Measurements from ENCODE around the gene GGTA1. TPM values are rescaled to one million over a fixed set of nuclear protein-coding genes. Genes with fewer than 3 reads are reported as not detected.
"Not testable (repeated sequence)": the region's sequence is repeated elsewhere in the genome, so short reads cannot be mapped to it uniquely, and the experiment has no call there.

GGTA1 gene
- total RNA-seq, 4 donors from 2014 or later, result 1.9 to 37.8 (median 3.5) TPM; not detected in 1

DNA sequence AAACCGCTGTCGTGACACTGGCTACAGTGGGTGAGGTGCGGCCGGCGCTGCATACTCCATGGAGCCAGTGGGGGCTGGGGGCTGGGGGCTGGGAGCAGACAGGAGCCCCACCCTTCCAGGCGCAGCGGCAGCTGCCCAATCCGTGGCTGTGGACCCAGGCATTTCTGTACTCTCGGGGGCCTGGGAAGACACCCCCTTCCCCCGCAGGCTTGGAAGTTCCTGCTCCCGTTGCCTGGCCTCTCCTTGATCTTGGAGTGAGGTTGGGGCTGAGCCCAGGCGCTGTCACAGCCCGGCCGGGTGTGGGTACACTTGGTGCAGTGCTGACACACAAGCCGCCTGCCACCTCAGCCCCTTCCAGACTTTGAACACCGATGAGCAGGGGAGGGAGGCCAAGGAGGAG, 27.7 kb upstream of the GGTA1 start:
- intact Hi-C loops (cut with DNase I; ENCODE audit: low total_unique reads), result no loop called here
- 76% methylated on average over 16 of the region's 16 CpGs; no CpG with 5 or more reads in 1 of the 2 donors for WGBS, 2 donors (ENCODE audit: low coverage in 1 of 2)
- Histone ChIP-seq H3K36me3 (no peaks in the 10 kb centered on the region), H3K4me1 (peaks cover 0 to 8% (median 7%) of the 10 kb centered on the region in 4 donors), H3K4me3 (no peak overlapping the region), H3K27me3 (no peaks in the 10 kb centered on the region), H3K9me3 (no peaks in the 10 kb centered on the region), H3K27ac (no peak overlapping the region)
- no peak for DNase-seq
- in situ Hi-C loops (cut with MboI; ENCODE audit: low pct_ligation_motif_present in 1 of 4, low pct_unique_long_range_greater_than_20kb in 1 of 4, low sequenced_read_pairs in 3 of 4), result no loop called here
- TF ChIP-seq, protein P1, sequence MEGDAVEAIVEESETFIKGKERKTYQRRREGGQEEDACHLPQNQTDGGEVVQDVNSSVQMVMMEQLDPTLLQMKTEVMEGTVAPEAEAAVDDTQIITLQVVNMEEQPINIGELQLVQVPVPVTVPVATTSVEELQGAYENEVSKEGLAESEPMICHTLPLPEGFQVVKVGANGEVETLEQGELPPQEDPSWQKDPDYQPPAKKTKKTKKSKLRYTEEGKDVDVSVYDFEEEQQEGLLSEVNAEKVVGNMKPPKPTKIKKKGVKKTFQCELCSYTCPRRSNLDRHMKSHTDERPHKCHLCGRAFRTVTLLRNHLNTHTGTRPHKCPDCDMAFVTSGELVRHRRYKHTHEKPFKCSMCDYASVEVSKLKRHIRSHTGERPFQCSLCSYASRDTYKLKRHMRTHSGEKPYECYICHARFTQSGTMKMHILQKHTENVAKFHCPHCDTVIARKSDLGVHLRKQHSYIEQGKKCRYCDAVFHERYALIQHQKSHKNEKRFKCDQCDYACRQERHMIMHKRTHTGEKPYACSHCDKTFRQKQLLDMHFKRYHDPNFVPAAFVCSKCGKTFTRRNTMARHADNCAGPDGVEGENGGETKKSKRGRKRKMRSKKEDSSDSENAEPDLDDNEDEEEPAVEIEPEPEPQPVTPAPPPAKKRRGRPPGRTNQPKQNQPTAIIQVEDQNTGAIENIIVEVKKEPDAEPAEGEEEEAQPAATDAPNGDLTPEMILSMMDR (IDR thresholded peaks at IDR 0.05), result no peak
- TF ChIP-seq POLR2A (IDR thresholded peaks at IDR 0.05) (no peak), POLR2AphosphoS5 (IDR thresholded peaks at IDR 0.05) (no peak), EP300 (IDR thresholded peaks at IDR 0.05; ENCODE audit: low read depth) (no peak)

DNA sequence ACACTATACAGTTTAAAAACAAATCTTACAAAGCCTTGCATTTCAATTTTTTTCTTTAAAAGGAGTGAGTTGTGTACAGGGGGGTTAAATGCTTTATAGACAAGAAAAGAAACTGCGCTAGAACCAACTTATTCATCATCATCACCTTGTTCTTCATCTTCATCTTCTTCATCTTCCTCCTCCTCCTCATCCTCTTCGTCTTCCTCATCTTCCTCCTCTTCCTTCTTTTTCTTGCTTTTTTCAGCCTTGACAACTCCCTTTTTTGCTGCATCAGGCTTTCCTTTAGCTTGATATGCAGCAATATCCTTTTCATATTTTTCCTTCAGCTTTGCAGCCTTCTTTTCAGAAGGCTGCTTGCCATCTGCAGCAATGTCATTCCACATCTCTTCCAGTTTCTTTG, 20.0 kb upstream of the GGTA1 start:
- H3K4me3 ChIP-seq; H3K4me1 ChIP-seq; DNase-seq; H3K36me3 ChIP-seq; H3K27ac ChIP-seq; H3K27me3 ChIP-seq; intact Hi-C loops (cut with DNase I; ENCODE audit: low total_unique reads); H3K9me3 ChIP-seq; in situ Hi-C loops (cut with MboI; ENCODE audit: low pct_ligation_motif_present in 1 of 4, low pct_unique_long_range_greater_than_20kb in 1 of 4, low sequenced_read_pairs in 3 of 4): not testable (repeated sequence)
- WGBS, 2 donors (ENCODE audit: low coverage in 1 of 2), result 85% methylated on average over 2 of the region's 2 CpGs; no CpG with 5 or more reads in 1 of the 2 donors

DNA sequence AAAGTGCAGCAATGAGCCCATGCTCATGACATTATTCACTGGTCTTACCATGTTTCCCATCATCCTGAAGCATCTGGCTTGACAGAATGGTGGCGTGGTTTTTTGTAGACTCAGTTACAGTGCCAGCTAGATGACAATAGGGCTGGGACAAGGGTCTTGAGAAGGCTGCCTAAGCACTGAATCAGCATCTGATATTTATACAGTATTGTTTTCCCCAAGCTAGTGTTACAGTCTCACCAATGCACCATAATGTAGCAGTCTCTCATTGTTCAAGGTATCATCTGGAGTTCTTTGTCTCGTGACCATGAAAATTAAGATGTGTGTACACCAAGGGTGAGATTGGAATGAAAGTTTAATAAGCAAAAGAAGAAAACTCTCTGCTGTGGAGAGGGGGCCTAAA, 19.0 kb upstream of the GGTA1 start:
- intact Hi-C loops (cut with DNase I; ENCODE audit: low total_unique reads), result no loop called here
- H3K4me1 ChIP-seq, result no peaks in the 10 kb centered on the region
- TF ChIP-seq POLR2A (IDR thresholded peaks at IDR 0.05) (no peak), POLR2AphosphoS5 (IDR thresholded peaks at IDR 0.05) (no peak), EP300 (IDR thresholded peaks at IDR 0.05; ENCODE audit: low read depth) (no peak)
- TF ChIP-seq, protein P1 (IDR thresholded peaks at IDR 0.05), result no peak
- 87% methylated on average over 2 of the region's 2 CpGs; no CpG with 5 or more reads in 1 of the 2 donors for WGBS, 2 donors (ENCODE audit: low coverage in 1 of 2)
- in situ Hi-C loops (cut with MboI; ENCODE audit: low pct_ligation_motif_present in 1 of 4, low pct_unique_long_range_greater_than_20kb in 1 of 4, low sequenced_read_pairs in 3 of 4), result no loop called here
- DNase-seq, result no peak
- H3K4me3 ChIP-seq, result no peak overlapping the region
- H3K27me3 ChIP-seq, result no peaks in the 10 kb centered on the region
- no peaks in the 10 kb centered on the region for H3K9me3 ChIP-seq
- H3K27ac ChIP-seq, result no peak overlapping the region
- H3K36me3 ChIP-seq, result no peaks in the 10 kb centered on the region

DNA sequence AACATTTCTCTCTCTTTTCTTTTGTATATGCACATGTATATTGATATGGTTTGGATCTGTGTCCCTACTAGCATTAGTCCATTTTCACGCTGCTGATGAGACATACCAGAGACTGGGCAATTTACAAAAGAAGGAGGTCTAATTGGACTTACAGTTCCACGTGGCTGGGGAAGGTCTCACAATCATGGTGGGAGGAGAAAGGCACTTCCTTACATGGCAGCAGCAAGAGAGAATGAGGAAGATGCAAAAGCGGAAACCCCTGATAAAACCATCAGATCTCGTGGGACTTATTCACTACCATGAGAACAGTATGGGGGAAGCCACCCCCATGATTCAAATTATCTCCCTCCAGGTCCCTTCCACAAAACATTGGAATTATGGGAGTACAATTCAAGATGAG, 13.5 kb upstream of the GGTA1 start:
- intact Hi-C loops (cut with DNase I; ENCODE audit: low total_unique reads); H3K4me3 ChIP-seq; H3K4me1 ChIP-seq; H3K36me3 ChIP-seq; in situ Hi-C loops (cut with MboI; ENCODE audit: low pct_ligation_motif_present in 1 of 4, low pct_unique_long_range_greater_than_20kb in 1 of 4, low sequenced_read_pairs in 3 of 4); DNase-seq; H3K9me3 ChIP-seq; H3K27me3 ChIP-seq; H3K27ac ChIP-seq: not testable (repeated sequence)
- 81 to 100% methylated on average over 1 to 4 of the region's 4 CpGs for WGBS, 2 donors (ENCODE audit: low coverage in 1 of 2)

DNA sequence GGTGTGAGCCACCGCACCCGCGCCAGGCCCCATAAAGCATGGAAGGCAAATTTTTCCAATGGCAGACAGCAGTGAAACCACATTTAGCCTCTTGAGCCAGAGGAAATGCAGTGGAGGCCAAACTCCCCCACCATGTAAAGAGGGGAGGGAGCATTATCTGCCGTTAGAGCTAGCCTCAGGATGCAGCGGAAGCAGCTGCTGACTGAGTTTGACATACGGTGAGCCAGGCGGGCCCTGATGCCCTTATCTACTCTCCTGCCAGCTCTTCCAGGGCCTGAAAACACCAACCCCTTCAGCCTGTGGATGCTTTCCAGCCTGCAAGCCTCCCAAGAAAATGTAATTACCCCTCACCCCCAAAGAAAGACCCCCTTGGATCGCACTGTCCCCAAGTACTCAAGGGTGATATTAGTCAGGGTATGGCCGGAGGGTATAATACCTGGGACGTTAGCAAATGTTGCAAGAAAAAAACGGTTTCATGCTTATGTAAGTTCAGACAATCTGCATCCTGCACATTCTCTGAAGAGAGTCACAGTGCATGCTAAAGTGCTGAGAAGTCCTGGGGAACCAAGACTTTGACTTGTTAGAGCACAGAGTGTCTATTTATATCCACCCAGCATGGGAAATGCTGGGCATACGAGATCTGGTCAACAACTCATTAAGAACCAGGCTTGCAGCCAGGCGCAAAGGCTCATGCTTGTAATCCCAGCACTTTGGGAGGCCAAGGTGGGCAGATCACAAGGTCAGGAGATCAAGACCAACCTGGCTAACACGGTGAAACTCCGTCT, 11.3 kb upstream of the GGTA1 start:
- in situ Hi-C loops (cut with MboI; ENCODE audit: low pct_ligation_motif_present in 1 of 4, low pct_unique_long_range_greater_than_20kb in 1 of 4, low sequenced_read_pairs in 3 of 4), result no loop called here
- H3K4me1 ChIP-seq, result no peaks in the 10 kb centered on the region

More for the DNA sequence above, 11.3 kb upstream of the GGTA1 start:
- TF ChIP-seq POLR2A (IDR thresholded peaks at IDR 0.05) (no peak), POLR2AphosphoS5 (IDR thresholded peaks at IDR 0.05) (no peak), EP300 (IDR thresholded peaks at IDR 0.05; ENCODE audit: low read depth) (no peak)
- TF ChIP-seq, protein P1 (IDR thresholded peaks at IDR 0.05), result no peak
- peak overlapping the region in 1 of 4 donors; percentile 2 for H3K27ac ChIP-seq
- H3K27me3 ChIP-seq, result no peaks in the 10 kb centered on the region
- no peak for DNase-seq
- H3K9me3 ChIP-seq, result no peaks in the 10 kb centered on the region
- intact Hi-C loops (cut with DNase I; ENCODE audit: low total_unique reads), result no loop called here
- 55 to 75% methylated on average over 3 to 15 of the region's 15 CpGs for WGBS, 2 donors (ENCODE audit: low coverage in 1 of 2)
- H3K4me3 ChIP-seq, result no peak overlapping the region
- H3K36me3 ChIP-seq, result no peaks in the 10 kb centered on the region

All from transverse colon (tissue), 4 donors.